Adrenal gland (tissue), 5 donors: ENCODE results near the gene SPTLC2.

Source experiments
- POLR2A ChIP-seq, 2 donors: fragments of 450-650 bp; IDR thresholded peaks; one replicate each; pipeline ENCODE4 v1.6.1; 2017; ENCODE audit warnings: antibody characterized with exemption in 2 of 2, mild to moderate bottlenecking in 2 of 2, moderate library complexity in 1 of 2
- TF ChIP-seq, protein P1 (sequence below), 6 experiments: fragments of 450-650 bp in 4 of 6; fragments of 200-600 bp in 2 of 6; sonication (generic) in 1 of 6; IDR thresholded peaks; 1 replicate in 5 of 6; 2 replicates in 1 of 6; pipeline versions ENCODE4 v1.5.1 to v1.8.0; 2016 to 2021; ENCODE audit warnings: antibody characterized with exemption in 6 of 6, mild to moderate bottlenecking in 2 of 6, moderate library complexity in 1 of 6
- donor health status: DM: no; HTN: no; CAD: no.

DNA sequence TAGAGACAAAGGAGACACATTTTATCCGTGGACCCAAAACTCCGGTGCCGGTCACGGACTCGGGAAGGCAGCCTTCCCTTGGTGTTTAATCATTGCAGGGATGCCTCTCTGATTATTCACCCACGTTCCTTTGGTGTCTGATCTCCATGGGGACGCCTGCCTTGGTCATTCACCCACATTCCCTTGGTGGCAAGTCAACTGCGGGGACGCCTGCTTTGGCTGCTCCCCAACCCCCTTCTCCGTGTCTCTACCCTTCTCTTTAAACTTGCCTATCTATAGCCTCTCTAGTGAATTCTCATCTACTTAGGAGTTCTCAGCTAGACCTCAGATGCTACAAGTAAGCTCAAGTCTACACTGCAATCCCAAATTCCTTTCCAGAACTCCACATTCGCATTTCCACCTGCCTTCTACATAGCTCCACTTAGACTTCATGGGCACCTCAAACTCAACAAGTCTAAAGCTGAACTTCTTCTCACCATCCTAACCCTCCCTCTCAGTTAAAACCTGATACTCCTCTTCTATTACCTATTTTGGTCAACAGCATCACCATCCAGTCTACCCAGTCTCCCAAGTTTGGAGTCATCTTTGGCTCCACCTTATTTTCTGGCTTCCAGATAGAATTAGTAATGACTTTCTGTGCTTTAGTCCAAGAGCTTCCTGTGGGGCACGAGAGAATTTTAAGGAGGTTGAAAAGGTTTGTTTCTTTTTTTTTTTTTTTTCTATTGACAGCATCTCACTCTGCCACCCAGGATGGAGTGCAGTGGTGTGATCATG lies 14.4 kb downstream of the SPTLC2 start:
- TF ChIP-seq, protein P1, sequence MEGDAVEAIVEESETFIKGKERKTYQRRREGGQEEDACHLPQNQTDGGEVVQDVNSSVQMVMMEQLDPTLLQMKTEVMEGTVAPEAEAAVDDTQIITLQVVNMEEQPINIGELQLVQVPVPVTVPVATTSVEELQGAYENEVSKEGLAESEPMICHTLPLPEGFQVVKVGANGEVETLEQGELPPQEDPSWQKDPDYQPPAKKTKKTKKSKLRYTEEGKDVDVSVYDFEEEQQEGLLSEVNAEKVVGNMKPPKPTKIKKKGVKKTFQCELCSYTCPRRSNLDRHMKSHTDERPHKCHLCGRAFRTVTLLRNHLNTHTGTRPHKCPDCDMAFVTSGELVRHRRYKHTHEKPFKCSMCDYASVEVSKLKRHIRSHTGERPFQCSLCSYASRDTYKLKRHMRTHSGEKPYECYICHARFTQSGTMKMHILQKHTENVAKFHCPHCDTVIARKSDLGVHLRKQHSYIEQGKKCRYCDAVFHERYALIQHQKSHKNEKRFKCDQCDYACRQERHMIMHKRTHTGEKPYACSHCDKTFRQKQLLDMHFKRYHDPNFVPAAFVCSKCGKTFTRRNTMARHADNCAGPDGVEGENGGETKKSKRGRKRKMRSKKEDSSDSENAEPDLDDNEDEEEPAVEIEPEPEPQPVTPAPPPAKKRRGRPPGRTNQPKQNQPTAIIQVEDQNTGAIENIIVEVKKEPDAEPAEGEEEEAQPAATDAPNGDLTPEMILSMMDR (IDR thresholded peaks at IDR 0.05): no peak
- TF ChIP-seq POLR2A (IDR thresholded peaks at IDR 0.05): no peak
